WI38 (cell line): ENCODE measurements around the gene DCUN1D4.

Experiments
- H3K4me3 ChIP-seq: 2 replicates; pipeline ENCODE4 v1.5.1; 2011; ENCODE audit warnings: low read depth, mild to moderate bottlenecking, control low read depth, low read length
- TF ChIP-seq, protein P1 (sequence below): IDR thresholded peaks from 2 replicates; pipeline ENCODE4 v1.5.1; 2012; ENCODE audit warnings: low read depth, mild to moderate bottlenecking, control low read depth, low read length

The DCUN1D4 gene

DNA sequence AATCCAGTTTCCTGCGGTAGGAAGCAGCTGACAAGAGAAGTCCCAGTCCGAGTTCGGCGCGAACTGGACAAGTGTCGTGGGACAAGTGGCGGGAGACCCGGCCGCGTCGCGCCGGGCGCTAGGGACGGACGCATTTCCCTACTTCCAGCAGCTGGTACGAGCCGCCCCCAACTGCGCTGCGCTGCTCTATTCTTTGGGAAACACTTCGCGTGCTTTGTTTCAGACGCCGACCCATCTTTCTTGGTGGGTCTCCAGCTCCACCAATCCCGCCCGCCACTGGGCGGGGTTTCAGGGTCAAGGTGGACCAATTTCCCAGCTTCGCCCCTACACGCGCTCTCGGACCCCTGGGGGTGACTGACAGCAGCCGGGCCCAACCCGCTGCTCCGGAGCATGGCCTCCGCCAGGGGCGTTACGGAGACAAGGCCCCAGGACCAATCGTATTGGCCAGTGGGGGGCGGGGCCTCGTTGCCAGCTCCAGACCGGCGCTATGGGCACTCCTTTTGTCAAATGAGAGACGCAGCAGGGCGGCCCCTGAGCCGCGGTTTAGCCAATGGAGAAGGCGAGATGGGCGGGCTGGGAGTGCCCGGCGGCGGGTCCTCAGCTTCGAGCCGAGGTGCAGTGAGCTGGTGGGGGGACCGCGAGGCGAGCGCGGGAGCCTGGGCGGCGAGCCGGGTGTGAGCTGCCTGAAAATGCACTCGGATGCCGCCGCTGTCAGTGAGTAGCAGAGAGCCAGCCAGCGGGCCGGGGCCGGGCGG, at the start of gene DCUN1D4:
Gene DCUN1D4 (plus strand): TSS at position 600 of the 755 bp plus-strand sequence. CDS start 90 bp downstream, at position 690.
- TF ChIP-seq, protein P1, sequence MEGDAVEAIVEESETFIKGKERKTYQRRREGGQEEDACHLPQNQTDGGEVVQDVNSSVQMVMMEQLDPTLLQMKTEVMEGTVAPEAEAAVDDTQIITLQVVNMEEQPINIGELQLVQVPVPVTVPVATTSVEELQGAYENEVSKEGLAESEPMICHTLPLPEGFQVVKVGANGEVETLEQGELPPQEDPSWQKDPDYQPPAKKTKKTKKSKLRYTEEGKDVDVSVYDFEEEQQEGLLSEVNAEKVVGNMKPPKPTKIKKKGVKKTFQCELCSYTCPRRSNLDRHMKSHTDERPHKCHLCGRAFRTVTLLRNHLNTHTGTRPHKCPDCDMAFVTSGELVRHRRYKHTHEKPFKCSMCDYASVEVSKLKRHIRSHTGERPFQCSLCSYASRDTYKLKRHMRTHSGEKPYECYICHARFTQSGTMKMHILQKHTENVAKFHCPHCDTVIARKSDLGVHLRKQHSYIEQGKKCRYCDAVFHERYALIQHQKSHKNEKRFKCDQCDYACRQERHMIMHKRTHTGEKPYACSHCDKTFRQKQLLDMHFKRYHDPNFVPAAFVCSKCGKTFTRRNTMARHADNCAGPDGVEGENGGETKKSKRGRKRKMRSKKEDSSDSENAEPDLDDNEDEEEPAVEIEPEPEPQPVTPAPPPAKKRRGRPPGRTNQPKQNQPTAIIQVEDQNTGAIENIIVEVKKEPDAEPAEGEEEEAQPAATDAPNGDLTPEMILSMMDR: peak; percentile 24; the same call in 1 of the 2 replicates
- H3K4me3 ChIP-seq: peak within 1 kb of the TSS; percentile 72

DNA sequence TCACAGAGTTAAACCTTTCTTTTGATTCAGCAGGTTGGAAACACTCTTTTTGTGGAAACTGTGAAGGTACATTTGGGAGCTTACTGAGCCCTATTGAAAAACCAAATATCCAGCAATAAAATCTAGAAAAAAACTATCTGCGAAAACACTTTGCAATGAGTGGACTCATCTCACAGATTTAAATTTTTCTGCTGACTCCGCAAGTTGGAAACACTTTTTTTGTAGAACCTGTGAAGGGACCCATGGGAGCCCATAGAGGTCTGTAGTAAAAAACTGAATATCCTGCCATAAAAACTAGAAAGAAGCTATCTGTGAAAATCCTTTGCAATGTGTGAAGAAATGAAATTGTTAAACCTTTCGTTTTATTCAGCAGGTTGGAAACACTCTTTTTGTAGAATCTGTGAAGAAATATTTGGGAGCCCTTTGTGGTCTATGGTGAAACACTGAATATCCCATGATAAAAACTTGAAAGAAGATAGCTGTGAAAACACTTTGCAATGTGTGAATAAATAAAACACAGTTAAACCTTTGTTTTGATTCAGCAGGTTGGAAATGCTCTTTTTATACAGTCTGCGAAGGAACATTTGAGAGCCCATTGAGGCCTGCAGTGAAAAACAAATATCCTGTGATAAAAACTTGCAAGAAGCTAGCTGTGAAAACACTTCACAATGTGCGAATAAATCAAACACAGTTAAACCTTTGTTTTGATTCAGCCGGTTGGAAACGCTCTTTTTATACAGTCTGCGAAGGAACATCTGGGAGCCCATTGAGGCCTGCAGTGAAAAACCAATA, 22.3 kb upstream of the DCUN1D4 start:
- H3K4me3 ChIP-seq: no peak overlapping the region
- TF ChIP-seq, protein P1: no peak

DNA sequence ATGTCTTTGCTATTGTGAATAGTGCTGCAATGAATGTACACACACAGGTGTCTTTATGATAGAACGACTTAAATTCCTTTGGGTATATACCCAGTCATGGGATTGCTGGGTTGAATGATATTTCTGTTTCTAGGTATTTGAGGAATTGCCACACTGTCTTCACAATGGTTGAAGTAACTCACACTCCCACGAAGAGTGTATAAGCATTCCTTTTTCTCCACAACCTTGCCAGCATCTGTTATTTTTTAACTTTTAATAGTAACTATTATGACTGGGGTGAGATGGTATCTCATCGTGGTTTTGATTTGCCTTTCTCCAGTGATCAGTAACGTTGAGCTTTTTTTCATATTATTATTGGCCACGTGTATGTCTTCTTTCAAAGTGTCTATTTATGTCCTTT, 17.6 kb upstream of the DCUN1D4 start:
- no peak overlapping the region for H3K4me3 ChIP-seq
- TF ChIP-seq, protein P1: no peak

DNA sequence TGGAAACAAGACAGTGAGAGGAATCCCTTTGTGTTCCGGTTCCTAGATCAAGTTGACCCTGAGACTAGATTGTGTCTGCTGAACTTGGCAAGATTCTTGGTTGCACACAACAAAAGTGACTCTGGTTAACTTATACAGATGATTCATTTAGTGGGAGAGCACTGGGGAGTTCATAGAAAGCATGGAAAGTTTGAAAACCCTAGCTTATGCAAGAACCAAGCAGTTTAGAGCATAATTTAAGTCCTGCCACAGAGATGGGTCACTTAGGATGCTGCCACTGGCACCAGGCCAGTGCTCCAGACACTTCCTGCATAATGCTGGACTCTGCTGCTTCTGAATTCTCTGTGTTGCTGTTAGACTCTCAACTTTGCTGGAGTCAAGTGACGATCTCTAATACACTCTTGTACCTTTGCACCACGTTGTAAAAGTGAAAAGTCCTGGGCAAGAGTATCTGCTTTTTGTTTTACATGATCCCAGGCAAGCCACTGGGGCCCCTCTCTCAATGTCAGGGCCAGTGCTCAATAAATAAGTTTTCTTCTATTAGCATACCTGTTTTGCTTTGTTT, 12.7 kb upstream of the DCUN1D4 start:
- no peak overlapping the region for H3K4me3 ChIP-seq
- TF ChIP-seq, protein P1: no peak

DNA sequence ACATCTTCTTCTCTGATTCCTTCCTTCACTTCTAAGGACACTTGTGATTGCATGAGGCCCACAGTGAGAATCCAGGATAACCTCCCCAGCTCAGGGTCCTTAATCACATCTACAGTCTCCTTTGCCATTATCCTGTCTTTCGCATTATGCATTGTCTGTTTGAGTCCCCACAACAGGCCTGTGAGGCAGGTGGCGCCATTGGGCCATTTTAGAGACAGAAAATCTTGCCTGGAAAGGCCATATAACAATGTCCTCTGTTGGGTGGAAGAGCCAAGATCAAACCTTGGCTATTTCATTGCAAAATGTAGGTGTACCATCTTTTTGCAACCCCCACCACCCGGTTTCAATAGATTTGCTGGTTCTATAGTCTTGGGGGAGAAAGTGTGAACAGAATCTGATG, 11.8 kb upstream of the DCUN1D4 start:
- TF ChIP-seq, protein P1: peak; percentile 61
- H3K4me3 ChIP-seq: no peak overlapping the region

DNA sequence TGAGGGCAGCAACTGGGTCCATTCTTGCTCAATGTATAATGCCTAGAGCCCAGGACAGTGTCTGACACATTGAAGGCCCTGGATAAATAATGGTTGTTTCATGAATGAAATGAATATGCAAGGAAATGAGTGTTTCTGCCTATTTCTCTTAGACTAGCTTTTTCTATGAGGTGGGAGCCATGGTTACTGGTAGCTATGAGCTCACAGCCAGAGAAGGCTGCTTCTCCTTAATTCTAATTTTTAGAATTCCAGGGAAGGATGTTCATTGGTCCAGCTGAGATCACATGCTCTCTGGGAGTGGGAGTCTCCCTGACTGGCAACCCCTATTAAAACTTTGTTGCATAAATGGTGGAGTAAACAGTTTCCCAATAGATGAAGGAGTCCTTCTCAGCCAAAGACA, 9.7 kb upstream of the DCUN1D4 start:
- TF ChIP-seq, protein P1: no peak
- H3K4me3 ChIP-seq: no peak overlapping the region
